GM04503 (cell line): ENCODE results near the gene SRRM3.
"Not testable (repeated sequence)": the region's sequence is repeated elsewhere in the genome, so short reads cannot be mapped to it uniquely, and the experiment has no call there.

Experiments
- DNase-seq: peaks from one replicate; pipeline ENCODE4 v3.0.0-alpha.2; 2012; ENCODE audit warnings: low read depth

SRRM3 gene

DNA sequence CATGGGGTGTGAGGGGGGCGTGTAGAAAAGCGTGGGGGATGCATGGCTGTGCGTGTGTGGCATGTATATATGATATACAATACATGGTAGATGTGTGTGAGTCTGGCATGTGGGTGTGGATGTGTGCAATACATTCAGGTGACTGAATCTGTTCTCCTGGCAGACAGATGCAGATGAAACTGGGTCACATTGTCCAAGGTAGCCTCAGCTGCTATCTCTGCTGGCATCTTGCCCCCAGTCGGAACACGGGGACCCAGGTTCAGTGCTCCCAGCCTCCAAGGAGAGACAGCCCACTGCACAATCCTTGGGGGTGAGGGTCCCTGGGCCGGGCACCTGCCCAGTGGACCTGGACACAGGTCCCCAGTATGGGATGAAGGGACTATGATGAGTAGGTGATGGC, 12.4 kb upstream of the SRRM3 start:
- no peak for DNase-seq

DNA sequence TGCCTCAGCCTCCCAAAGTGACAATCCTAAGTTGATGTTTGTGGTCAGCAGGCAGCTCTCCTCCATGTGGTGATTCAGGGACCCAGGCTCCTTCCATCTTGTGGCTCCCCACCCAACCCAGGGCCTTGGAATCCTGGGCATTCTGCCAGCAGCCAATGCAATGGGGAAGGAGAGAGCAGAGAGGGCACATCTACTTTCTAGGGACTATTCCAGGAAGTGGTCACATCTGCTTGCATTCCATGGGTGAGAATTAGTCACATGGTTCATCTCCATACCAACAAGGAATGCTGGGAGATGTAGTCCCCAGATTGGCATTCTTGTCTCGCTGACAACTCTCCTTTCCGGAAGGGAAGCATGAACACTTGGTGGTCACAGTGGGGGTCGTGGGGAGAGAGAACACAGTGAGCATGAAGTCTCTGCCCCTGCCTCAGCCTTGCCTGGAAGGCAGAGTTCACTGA, 9.9 kb upstream of the SRRM3 start:
- DNase-seq = peak; percentile 4

DNA sequence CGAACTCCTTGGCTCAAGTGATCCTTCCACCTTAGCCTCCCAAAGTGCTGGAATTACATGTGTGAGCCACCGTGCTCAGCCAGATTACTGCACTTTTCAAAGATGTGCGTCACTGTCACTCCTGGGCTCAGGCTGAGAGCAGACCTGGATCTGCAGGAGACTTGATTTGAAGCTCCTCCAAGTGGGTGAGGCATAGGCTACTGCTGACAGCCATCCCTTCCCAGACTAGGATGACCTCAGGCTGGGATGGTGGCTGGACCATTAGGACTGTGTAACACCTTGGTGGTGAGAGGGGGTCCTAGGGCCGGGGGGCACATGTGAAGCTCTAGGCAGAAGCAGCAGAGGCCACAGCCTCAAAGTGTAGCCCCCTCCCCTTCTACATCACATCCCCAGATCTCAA, 8.2 kb upstream of the SRRM3 start:
- DNase-seq = no peak

DNA sequence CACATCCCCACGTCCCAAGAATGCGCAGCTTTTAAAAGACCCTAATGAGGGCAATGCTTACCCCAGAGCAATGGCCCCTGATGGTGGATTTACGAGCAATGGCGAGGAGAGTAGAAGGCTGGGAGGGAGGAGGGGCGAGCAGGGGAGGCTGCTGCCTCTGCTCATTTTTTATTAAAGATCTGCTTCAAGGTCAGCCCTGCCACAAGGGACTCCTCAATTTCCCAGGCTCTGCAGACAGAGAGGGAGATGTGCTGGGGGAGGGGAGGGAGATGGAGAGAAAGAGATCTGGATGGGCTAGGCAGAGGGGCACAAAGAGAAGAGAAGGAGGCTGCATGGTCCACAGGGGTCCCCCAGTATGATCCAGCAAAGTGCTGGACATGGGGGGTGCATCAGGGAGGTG, 7.8 kb upstream of the SRRM3 start:
- DNase-seq = no peak

DNA sequence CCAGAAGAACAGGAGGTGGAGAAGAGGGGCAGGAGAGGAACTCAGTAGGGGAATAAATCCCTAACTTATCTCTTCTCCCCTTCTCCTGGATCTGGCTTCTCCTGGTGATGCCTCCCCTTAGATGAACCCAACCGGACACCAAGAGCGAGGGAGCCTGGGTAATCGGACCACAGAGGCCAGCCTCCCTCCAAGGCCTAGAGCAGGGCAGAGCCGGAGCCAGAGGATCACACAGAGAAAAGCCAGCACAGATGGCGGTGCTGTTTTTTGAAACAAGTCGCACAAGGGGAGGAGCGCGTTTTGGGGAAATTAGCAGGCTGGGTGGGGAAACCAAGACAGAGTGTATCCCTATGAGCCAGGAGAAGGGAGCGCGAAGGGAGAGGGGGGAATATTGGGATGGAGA, 4.9 kb upstream of the SRRM3 start:
- DNase-seq = no peak

DNA sequence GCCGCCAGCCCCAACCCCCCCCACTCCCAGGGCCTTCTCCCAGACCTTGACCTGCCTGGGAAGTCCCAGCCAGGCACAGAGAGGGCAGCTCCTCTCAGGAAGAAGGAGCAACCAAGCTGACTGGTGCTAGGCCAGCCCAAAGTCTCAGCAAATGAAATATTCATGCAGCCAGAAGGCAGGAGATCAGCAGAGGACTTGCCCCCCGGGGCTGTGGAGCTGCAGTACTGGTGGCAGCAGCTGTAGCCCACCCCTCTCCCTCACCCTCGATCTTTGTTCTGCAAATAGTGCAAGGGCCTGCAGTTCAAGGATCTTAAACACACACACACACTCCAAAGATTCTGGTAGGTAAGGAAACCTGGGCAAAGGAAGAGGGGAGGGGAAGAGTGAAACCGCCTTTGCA, 3.5 kb upstream of the SRRM3 start:
- no peak for DNase-seq

DNA sequence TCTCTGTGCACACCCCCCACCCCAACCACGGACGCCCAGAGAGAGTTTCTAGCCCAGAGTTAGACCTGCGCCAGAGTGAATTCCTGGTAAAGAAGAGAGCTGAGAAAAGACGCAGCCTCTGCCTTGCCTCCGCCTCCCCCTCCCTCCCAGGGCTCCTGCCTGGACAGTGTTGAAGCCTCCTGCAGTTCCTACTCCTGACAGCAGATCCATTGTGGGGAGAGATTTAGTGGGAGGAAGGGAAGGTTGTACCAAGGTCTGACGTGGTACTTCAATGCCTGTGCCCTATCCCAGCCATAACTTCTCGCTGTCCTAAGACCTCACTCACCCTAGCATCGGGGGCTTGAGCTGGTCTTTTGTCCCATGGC, 952 bp downstream of the SRRM3 start:
- DNase-seq = no peak

DNA sequence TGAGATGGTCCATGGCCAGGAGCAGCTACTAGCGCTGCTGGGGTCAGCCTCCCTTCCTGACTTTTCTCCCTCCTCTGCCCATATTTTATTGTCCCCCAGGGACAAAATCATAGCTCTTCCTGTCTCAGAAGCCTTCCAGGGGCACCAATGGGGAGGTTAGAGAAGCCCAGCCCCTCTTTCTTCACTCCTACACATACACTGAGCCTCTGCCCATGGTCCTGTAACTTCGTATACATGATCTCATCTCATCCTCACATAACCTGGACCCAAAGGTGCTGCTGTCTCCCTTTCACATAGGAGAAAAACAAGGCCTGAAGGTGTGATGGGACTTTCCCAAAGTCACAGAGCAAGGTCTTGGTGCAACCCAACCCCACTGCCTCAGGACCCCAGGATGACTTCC, 2.5 kb downstream of the SRRM3 start:
- DNase-seq = no peak

DNA sequence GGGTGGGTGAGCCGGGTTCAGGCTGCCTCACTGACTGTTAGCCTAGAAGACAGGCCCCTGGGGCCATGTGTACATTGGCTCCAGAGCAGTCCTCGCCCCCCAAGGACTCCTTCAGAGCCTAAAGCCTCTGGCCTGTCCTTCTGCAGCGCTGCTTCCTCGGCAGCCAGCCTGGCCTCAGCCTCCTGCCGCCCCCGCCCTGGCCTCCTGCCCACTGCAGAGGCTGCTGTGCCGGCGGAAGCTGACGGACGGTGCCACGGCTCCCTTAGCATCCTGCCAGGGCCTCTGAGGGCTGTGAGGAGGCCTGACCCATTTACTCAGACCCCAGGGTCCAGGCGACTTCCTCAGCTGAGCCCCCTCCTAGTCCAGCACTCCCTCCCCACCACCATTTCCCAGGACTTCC, 4.9 kb downstream of the SRRM3 start:
- DNase-seq = no peak

DNA sequence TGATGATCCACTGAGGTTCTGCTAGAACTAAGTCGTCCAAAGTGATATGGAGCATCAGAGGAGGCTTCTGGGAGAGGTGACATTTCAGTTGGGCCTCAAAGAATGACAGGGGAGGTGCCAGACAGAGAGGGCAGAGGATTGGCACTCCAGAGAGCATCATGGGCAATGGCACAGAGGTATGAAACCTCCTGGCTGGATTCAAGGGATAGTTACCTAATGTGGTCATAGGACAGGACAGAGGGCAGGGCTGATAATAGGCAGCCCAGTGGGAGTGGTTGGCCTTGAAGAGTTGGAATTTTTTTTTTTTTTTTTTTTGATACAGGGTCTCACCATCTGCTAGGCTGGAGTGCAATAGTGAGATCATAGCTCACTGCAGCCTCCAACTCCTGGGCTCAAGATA, 7.6 kb downstream of the SRRM3 start:
- DNase-seq = no peak

DNA sequence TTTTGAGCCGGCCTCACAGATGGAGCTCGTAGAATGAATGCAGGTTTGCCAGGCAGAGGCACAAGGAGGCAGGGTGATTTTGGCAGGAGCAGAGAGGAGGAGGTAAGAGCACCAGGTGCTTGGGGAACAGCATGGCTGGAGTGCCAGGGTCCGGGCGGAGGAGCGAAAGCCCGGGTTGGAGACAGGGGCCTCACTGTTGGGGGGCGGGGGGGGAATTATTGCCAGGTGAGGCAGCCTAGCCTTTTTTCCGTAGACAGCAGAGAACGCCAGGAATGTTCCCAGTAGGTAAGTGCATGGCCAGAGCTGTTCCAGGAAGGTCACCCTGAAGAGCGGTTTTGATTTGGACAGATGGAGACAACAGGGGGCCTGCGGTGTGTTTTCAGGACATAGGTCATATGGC, 9.5 kb downstream of the SRRM3 start:
- DNase-seq = no peak

DNA sequence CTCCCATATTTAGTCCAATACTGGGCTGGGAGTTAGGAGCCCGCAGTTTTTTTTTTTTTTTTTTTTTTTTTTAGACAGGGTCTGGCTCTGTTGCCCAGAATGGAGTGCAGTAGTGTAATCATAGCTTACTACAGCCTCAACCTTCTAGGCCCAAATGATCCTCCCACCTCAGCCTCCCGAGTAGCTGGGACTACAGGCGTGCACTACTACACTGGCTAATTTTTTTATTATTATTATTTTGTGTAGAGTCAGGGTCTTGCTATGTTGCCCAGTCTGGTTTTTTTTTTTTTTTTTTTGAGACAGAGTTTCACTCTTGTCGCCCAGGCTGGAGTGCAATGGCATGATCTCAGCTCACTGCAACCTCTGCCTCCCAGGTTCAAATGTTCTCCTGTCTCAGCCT, 13.7 kb downstream of the SRRM3 start:
- DNase-seq = not testable (repeated sequence)

DNA sequence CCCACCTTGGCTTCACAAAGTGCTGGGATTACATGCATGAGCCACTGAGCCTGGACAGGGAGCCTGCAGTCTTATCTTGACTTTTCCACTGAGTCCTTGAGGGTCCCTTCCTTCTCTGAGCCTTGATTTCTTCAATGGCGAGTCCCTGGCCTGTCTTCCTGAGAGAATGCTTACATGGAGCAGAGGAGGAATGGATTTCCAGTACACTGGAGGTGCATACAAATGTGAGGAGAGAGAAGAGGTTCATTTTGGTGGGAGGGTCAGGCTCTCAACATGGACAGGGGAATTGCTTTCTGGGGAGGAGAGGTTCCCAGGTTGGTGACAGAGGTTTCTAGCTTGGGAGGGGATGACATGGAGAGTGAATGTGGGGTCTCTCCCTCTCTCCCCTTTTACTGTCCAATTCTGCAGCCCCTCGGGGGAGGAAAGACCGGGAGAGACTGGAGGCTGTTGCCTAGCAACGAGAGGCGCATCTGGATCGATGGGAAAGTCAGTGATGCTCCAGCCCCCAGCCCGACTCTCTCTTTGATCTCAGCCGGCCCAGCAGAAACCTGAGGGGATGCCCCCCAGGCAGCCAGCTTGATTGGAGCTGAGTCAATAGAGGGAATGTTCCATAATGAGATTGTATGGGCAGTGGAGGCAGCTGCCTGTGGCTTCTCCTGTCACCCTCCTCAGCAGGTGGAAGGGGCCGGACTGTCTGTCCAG, 14.8 kb downstream of the SRRM3 start:
- DNase-seq = no peak

DNA sequence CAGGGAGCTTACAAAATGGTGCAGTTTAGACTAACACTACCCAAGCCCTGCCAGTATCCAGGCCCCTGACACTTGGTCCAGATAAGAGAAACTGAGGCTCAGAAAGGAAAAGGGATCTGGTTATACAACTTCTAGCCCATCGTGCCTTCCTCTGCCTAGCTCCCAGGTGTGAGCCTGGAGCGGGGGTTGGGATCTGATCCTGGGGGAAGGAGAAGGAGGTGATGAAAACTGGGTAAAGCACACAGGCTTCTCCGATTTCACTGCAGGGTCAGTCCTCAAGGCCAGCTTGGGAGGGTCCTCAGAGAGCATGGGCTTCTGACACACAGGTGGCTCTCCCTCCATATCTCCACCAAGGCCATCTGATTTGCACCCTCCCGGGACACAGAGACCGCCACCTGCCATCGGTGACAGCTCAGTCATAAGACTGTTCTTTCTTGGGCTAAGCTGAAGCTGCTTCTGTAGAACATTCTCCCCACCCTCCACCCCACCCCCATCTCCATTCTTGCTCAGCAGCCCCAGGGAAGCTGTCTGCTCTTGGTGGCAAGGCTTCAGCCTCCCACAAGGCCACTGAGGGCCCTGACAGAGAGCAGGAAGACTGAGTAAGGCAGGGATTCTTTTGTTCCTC, 16.4 kb downstream of the SRRM3 start:
- DNase-seq = no peak

DNA sequence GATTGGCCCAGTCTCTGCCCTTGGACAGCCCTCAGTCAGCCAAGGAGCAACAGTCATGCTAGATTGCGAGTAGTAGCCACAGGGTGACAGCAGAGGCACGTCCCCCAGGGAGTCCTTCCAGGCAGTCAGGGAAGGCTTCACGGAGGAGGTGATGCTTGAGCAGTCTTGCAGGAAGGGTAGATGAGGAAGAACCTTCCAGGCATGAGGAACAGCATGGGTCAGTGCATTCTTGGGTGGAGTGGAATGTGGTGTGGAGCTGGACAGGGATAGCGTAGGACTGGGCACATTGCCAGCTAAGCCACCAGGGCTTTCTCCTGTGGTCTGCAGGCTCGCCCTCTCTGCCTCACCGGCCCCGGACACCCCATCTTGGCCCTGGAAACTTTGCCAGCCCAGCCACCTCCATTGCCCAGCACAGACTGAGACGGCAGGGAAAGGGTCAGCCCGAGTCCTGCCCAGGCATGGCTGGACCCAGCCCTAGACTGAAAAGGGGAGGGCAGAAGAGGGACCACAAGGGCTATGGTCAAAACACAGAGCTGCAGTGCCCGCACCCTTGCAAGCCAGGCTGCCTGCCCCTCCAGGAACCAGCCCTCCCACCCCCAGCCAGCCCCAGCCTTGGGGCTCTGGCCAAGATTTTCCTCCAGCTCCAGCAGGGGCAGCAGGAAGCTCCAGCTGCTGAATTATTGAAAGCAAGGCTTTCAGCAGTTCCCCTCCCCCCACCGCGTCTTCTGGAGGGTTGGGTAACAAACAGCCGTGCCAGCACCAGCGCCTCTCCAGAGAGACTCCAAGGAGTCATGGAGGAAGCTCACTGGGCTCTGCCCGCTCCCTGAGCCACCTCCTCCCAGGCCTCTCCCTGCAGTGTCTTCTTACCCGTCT, 18.7 kb downstream of the SRRM3 start:
- peak; percentile 19 for DNase-seq

DNA sequence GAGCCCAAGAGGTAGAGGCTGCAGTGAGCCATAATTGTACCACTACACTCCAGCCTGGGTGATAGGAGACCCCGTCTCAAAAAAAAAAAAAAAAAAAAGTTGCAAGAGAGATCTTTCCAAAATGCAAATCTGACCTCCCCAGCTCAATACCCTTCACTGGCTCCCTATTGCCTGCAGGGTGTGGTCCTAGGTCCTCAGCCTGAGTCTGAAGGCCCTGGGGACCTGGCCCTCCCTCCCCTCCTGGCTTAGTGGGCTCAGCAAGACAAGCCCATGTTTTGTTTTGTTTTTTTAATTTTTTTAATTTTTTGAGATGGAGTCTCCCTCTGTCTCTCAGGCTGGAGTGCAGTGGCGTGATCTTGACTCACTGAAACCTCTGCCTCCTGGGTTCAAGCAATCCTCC, 20.6 kb downstream of the SRRM3 start:
- DNase-seq = no peak

DNA sequence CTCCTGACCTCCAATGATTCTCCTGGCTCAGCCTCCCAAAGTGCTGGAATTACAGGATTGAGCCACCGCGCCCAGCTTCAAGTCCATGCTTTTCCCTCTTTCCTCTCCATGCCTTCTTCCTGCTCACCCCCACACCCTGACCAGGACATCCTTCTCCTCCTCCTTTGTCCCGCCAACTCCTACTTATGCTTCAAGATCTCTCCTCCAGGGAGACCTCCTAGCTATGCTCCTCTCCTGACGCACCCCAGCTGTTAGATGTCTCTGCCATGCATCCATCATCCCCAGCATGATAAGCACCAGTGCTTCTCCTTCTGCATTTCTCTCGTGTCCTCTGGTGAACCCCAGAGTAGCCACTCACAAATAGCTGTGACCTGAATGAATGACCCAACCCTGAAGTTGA, 21.1 kb downstream of the SRRM3 start:
- DNase-seq = no peak

DNA sequence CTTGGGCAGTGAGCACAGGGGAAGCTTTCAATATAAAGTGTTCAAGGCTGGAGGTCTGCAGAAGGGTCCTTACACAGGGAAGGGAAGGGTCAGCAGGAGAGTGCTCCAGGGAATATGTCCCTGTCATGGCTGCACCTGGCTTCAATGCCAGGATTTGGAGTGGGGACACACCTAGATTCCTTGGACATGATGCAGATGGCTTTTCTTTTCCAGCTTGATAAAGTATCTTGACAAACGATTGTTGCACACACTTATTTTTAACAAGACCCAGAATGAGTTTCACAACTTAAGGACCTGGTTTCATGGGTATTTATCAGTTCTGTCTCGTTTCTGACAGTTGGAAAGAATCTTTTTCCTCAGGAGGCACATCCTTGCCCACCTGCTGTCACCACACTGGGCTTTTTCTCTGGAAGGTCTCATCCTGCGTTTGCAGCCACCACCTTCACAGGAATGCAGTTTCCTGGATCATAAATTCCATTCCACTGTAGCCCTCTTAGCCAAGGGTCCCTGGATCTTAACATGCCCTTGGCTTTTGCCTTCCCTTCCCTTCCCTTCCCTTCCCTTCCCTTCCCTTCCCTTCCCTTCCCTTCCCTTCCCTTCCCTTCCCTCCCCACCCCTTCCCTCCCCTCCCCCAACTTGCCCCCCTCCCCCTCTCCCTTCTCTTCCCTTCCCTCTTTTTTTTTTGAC, 21.7 kb downstream of the SRRM3 start:
- DNase-seq = no peak

DNA sequence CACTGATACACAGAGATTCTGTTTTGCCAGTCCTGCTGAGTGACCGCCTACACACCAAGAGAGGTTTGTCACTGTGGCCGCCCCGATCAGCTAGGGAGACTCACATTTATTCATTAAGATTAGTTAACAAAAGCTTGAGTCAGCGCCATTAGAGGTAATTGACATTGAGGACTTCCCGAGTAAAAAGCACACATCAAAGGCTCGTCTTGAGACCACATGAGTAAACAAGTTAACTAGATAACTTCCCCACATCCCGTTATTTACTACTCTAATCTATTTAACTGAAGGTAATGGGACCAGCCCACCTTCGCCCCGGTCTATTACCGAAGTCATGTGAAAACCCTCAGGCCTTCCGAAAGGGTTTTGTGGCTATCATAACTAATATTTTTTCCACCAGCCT, 23.0 kb downstream of the SRRM3 start:
- DNase-seq = no peak

DNA sequence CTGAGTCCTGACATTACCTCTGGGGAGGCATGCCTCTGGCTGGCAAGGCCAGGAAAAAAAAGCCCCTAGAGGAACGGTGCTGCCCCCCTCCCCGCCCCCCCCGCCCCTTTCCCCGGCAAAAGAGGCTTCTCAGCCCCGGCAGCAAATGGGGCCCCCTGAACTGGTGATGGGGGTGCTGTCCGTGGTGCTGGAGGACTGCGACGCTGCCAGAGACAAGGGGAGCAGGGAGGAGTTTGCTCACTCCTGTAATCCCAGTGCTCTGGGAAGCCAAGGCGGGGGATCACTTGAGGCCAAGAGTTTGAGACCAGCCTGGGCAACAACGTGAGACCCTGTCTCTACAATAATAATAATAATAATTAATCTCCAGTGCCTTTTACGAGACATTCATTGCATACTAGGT, 23.7 kb downstream of the SRRM3 start:
- no peak for DNase-seq

DNA sequence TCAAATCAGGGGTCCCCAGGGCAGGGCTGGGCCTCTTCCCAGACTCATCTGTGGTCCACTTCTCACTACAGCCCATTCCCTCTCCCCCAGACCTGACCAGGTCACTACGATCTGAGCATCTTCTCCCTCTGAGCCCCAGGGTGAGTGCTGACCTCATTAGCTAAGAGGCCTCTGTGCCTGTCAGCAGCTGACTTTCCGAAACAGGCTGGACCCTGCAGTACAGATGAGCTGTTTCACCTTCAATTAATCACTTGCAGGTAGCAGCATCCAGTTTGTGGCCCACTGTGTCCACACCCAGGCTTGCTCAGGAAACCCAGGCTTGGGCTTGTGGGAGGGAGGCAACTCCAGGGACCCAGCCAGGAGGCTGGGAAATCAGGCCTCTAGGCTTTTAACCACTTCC, 24.3 kb downstream of the SRRM3 start:
- DNase-seq = no peak

DNA sequence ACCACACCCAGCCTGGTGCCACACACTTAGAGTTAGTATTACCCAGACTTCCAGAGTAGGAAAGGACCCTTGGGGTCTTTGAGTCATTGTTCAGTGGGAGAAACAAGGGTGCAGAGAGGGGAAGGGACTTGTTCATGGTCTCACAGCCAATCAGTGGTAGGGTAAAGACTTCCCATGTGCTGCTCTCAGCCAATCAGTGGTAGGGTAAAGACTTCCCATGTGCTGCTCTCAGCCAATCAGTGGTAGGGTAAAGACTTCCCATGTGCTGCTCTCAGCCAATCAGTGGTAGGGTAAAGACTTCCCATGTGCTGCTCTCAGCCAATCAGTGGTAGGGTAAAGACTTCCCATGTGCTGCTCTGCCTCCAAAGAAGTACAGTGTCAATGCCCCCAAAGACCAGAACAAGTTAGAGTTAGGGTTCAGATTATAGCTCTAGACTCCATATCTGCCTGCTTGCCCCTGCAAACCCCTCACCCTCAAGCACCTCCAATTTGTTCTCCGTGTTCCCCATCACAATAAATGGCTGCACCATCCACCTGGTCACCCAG, 25.3 kb downstream of the SRRM3 start:
- DNase-seq = not testable (repeated sequence)
